PC-3 (cell line): ENCODE data around the gene USP20. TPM values are rescaled to one million over a fixed set of nuclear protein-coding genes. Genes with fewer than 3 reads are reported as not detected.

ENCODE experiments used
- ATAC-seq: fragments of 200-7000 bp; cut with Tn5 transposase; 2 replicates; pipeline ENCODE4 v1.9.1; 2020; ENCODE audit warnings: mild to moderate bottlenecking, moderate library complexity
- BruUV-seq: library from RNA; stranded (reverse); fragments of 400-500 nt; replicated peaks from 2 replicates; lab custom pipeline; 2021; lab: Mats Ljungman, UMichigan
- CTCF ChIA-PET: fragments of 300-600 bp; sonication (Branson Sonifier 250); formaldehyde crosslinking; loops from one replicate; lab custom pipeline; 2022; ENCODE audit warnings: antibody characterized with exemption; lab: Charles Lee
- POLR2A ChIA-PET: fragments of 300-600 bp; sonication (Branson Sonifier 250); formaldehyde crosslinking; loops from one replicate; lab custom pipeline; 2022; ENCODE audit warnings: antibody characterized with exemption; ENCODE audit not compliant: unreplicated experiment; lab: Charles Lee
- DNase-seq: peaks from one replicate; pipeline ENCODE4 v3.0.0-alpha.2; 2015
- H2AFZ ChIP-seq: fragments of 300-600 bp; sonication (generic); 2 replicates; pipeline ENCODE4 v1.6.0; 2016; ENCODE audit warnings: antibody characterized with exemption, low read length
- H3F3A ChIP-seq: fragments of 300-600 bp; sonication (generic); one replicate; pipeline ENCODE4 v1.6.0; 2017; ENCODE audit warnings: antibody characterized with exemption, low read length, control low read depth, mild to moderate bottlenecking; ENCODE audit not compliant: unreplicated experiment
- H3K27ac ChIP-seq: fragments of 300-600 bp; sonication (generic); 2 replicates; pipeline ENCODE4 v1.5.1; 2016; ENCODE audit warnings: mild to moderate bottlenecking, low read length
- H3K27me3 ChIP-seq: fragments of 300-600 bp; sonication (generic); 2 replicates; pipeline ENCODE4 v1.6.1; 2016; ENCODE audit warnings: low read length, mixed read lengths
- H3K36me3 ChIP-seq: fragments of 300-600 bp; sonication (generic); 2 replicates; pipeline ENCODE4 v1.6.1; 2016; ENCODE audit warnings: low read depth, mixed run types, low read length, mixed read lengths
- H3K4me1 ChIP-seq: fragments of 300-600 bp; sonication (generic); 2 replicates; pipeline ENCODE4 v1.5.1; 2016; ENCODE audit warnings: low read length; ENCODE audit not compliant: insufficient read depth
- H3K4me2 ChIP-seq: fragments of 300-600 bp; sonication (generic); 2 replicates; pipeline ENCODE4 v1.6.0; 2016; ENCODE audit warnings: low read length
- H3K4me3 ChIP-seq: fragments of 300-600 bp; sonication (generic); 2 replicates; pipeline ENCODE4 v1.5.1; 2016; ENCODE audit warnings: mild to moderate bottlenecking, low read length, mixed read lengths
- H3K79me2 ChIP-seq: fragments of 300-600 bp; sonication (generic); 2 replicates; pipeline ENCODE4 v1.6.1; 2017; ENCODE audit warnings: low read length, mixed read lengths
- H3K9ac ChIP-seq: fragments of 300-600 bp; sonication (generic); 2 replicates; pipeline ENCODE4 v1.6.0; 2016; ENCODE audit warnings: mild to moderate bottlenecking, low read length
- H3K9me2 ChIP-seq: fragments of 300-600 bp; sonication (generic); replicated peaks from 2 replicates; pipeline ENCODE4 v1.6.1; 2016; ENCODE audit warnings: mixed run types, low read length, mixed read lengths
- H3K9me3 ChIP-seq: fragments of 300-600 bp; sonication (generic); 2 replicates; pipeline ENCODE4 v1.6.1; 2016; ENCODE audit warnings: low read length, mixed read lengths
- H4K20me1 ChIP-seq: fragments of 300-600 bp; sonication (generic); 2 replicates; pipeline ENCODE4 v1.6.1; 2016; ENCODE audit warnings: low read length, mixed read lengths
- EZH2 ChIP-seq: fragments of 300-600 bp; sonication (generic); IDR thresholded peaks from one replicate; pipeline ENCODE4 v1.6.1; 2017; ENCODE audit warnings: antibody characterized with exemption, mild to moderate bottlenecking, low read length; ENCODE audit not compliant: unreplicated experiment
- EZH2phosphoT487 ChIP-seq: fragments of 300-600 bp; sonication (generic); IDR thresholded peaks from 2 replicates; pipeline ENCODE4 v1.6.1; 2018; ENCODE audit warnings: mild to moderate bottlenecking, antibody characterized with exemption, low read length, borderline replicate concordance
- intact Hi-C: fragments of 100-400 bp; cut with micrococcal nuclease; formaldehyde crosslinking; loops from 2 replicates; pipeline ENCODE4 v1.9.0; 2023
- total RNA-seq: library from RNA; depleted of rRNA; stranded (reverse); fragments of >200 nt; gene quantifications from 2 replicates; pipeline ENCODE4 v1.2.3, GENCODE V29; 2014
- TF ChIP-seq, protein P1 (sequence below): fragments of 300-600 bp; sonication (generic); conservative IDR thresholded peaks from 2 replicates; pipeline ENCODE4 v1.5.1; 2017; ENCODE audit warnings: antibody characterized with exemption, low read depth, mild to moderate bottlenecking, low read length

The USP20 gene
- total RNA-seq, 1 experiment from 2014 or later = 15.0 TPM

DNA sequence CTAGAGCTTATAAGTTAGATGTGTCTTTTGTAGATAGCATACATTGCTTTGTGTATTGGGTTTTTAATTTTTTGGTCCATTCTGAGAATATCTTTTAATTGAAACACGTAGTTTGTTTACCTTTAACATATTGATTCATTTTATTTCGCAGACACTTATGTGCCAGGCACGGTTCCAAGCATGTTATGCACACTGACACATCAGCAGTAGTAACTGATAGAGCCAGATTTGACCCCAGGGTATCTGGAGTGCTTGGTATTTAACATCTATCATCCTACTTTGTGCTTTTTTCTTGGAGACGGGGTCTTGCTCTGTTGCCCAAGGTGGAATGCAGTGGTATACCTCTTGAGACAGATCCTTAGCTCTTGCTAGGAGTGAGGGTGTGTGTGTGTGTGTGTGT, 71.9 kb downstream of the USP20 start:
- ATAC-seq = no peak
- CTCF ChIA-PET = no interaction called here
- H3K4me3 ChIP-seq = no peak overlapping the region

GRCh38 chr9:129908906-129909305, 73.6 kb downstream of the USP20 start:
- no peak overlapping the region for H3K27ac ChIP-seq

More for the DNA sequence above, 71.9 kb downstream of the USP20 start:
- Histone ChIP-seq H3K9me2 (no peaks in the 10 kb centered on the region), H3K9ac (no peak overlapping the region), H3K9me3 (no peaks in the 10 kb centered on the region), H3K27me3 (no peaks in the 10 kb centered on the region), H3K4me1 (peaks cover 15% of the 10 kb centered on the region), H3F3A (no peaks in the 10 kb centered on the region), H3K4me2 (no peak overlapping the region), H2AFZ (no peak overlapping the region), H3K36me3 (no peaks in the 10 kb centered on the region), H3K27ac (no peak overlapping the region), H4K20me1 (no peaks in the 10 kb centered on the region), H3K79me2 (no peaks in the 10 kb centered on the region)
- BruUV-seq = no TSS peak
- no peak for DNase-seq
- POLR2A ChIA-PET = interaction anchor here (0.6 kb wide), 1 partner anchor 192 kb away, joined by 4 read pairs; no protein-coding TSS in a partner anchor
- TF ChIP-seq, protein P1, sequence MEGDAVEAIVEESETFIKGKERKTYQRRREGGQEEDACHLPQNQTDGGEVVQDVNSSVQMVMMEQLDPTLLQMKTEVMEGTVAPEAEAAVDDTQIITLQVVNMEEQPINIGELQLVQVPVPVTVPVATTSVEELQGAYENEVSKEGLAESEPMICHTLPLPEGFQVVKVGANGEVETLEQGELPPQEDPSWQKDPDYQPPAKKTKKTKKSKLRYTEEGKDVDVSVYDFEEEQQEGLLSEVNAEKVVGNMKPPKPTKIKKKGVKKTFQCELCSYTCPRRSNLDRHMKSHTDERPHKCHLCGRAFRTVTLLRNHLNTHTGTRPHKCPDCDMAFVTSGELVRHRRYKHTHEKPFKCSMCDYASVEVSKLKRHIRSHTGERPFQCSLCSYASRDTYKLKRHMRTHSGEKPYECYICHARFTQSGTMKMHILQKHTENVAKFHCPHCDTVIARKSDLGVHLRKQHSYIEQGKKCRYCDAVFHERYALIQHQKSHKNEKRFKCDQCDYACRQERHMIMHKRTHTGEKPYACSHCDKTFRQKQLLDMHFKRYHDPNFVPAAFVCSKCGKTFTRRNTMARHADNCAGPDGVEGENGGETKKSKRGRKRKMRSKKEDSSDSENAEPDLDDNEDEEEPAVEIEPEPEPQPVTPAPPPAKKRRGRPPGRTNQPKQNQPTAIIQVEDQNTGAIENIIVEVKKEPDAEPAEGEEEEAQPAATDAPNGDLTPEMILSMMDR = no peak
- TF ChIP-seq EZH2 (no peak), EZH2phosphoT487 (no peak)
- intact Hi-C loops = no loop called here

DNA sequence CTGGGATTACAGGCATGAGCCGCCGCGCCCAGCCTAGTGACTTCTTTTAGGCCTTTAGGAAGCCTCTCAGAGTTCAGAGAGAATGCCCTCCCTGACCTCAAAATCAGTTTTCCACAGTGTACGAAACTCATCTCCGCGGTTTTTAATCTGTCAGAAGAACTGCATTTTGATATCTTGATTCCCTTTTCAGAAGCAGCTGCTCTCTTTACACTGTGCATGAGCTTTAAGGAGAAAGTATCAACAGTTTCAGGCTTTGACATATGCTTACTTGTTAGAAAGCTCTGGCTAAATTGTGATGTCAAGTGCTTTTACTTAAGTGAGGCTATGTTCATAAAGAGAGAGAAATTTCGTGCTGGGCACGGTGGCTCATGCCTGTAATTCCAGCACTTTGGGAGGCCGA, 74.6 kb downstream of the USP20 start:
- Histone ChIP-seq H2AFZ (no peak overlapping the region), H3K36me3 (no peaks in the 10 kb centered on the region), H3K4me1 (peaks cover 15% of the 10 kb centered on the region), H3K4me3 (no peak overlapping the region), H3K9me2 (no peaks in the 10 kb centered on the region), H3K4me2 (no peak overlapping the region), H3K27me3 (no peaks in the 10 kb centered on the region), H3K27ac (peak overlapping the region; percentile 56), H3K9ac (peak overlapping the region; percentile 38; the same call in 1 of the 2 replicates), H4K20me1 (no peaks in the 10 kb centered on the region), H3K9me3 (no peaks in the 10 kb centered on the region), H3F3A (no peaks in the 10 kb centered on the region), H3K79me2 (no peaks in the 10 kb centered on the region)
- ChIA-PET CTCF (no interaction called here), POLR2A (no interaction called here)
- ATAC-seq (no peak), DNase-seq (no peak)
- BruUV-seq = no TSS peak
- TF ChIP-seq, protein P1 = no peak
- TF ChIP-seq EZH2phosphoT487 = no peak
- TF ChIP-seq EZH2 = no peak
- intact Hi-C loops = no loop called here

More at GRCh38 chr9:129908906-129909305, 73.6 kb downstream of the USP20 start:
- Histone ChIP-seq H3K36me3 (no peaks in the 10 kb centered on the region), H2AFZ (no peak overlapping the region), H3K4me3 (no peak overlapping the region), H3K9ac (no peak overlapping the region), H3K27me3 (no peaks in the 10 kb centered on the region), H3F3A (no peaks in the 10 kb centered on the region), H3K4me1 (peaks cover 15% of the 10 kb centered on the region), H3K9me3 (no peaks in the 10 kb centered on the region), H3K9me2 (no peaks in the 10 kb centered on the region), H4K20me1 (no peaks in the 10 kb centered on the region), H3K4me2 (no peak overlapping the region), H3K79me2 (no peaks in the 10 kb centered on the region)
- ChIA-PET POLR2A (no interaction called here), CTCF (no interaction called here)
- intact Hi-C loops = no loop called here
- no peak for ATAC-seq
- DNase-seq = no peak
- no peak for TF ChIP-seq EZH2phosphoT487
- TF ChIP-seq, protein P1 = no peak
- no peak for TF ChIP-seq EZH2
- no TSS peak for BruUV-seq
